B cell (primary cell): ENCODE data around the gene CCDC117. TPM values are rescaled to one million over a fixed set of nuclear protein-coding genes. Genes with fewer than 3 reads are reported as not detected.

ENCODE experiments used
- ATAC-seq: fragments of 200-7000 bp; cut with Tn5 transposase; one replicate; pipeline ENCODE4 v1.10.0; 2021; ENCODE audit warnings: low read depth, mild to moderate bottlenecking, moderate number of reproducible peaks, moderate library complexity
- CTCF ChIA-PET: fragments of 350-600 bp; sonication (Branson Sonifier 250); formaldehyde crosslinking; loops from one replicate; lab custom pipeline; 2021; ENCODE audit warnings: antibody characterized with exemption, inconsistent platforms; lab: Charles Lee
- POLR2A ChIA-PET: fragments of 350-600 bp; sonication (Branson Sonifier 250); formaldehyde crosslinking; loops from one replicate; lab custom pipeline; 2021; ENCODE audit warnings: antibody characterized with exemption; lab: Charles Lee
- DNase-seq: peaks from one replicate; pipeline ENCODE4 v3.0.0; 2013
- H2AFZ ChIP-seq: 2 replicates; pipeline ENCODE4 v1.6.1; 2012; ENCODE audit warnings: mild to moderate bottlenecking, low read depth, low read length; ENCODE audit not compliant: insufficient read depth, poor library complexity, severe bottlenecking
- H3K27ac ChIP-seq, 2 donors: 1 replicate in 1 of 2; 2 replicates in 1 of 2; pipeline ENCODE4 v1.5.1; 2012 to 2013; ENCODE audit warnings: low read length in 2 of 2, mild to moderate bottlenecking in 2 of 2, moderate library complexity in 1 of 2
- H3K27me3 ChIP-seq, 4 experiments: fragments of 200-600 bp in 1 of 4; sonication (generic) in 1 of 4; replicated peaks in 1 of 4; 1 replicate in 2 of 4; 2 replicates in 2 of 4; pipeline versions ENCODE4 v1.6.1 to v1.7.0; 2013 to 2016; ENCODE audit warnings: low read length in 3 of 4, mild to moderate bottlenecking in 2 of 4, mixed read lengths in 1 of 4, moderate library complexity in 1 of 4; ENCODE audit not compliant: insufficient read depth in 4 of 4, control insufficient read depth in 3 of 4; ENCODE audit errors: control extremely low read depth in 1 of 4
- H3K36me3 ChIP-seq, 2 experiments: replicated peaks in 1 of 2; 1 replicate in 1 of 2; 2 replicates in 1 of 2; pipeline versions ENCODE4 v1.6.1 to v1.7.1; 2013; ENCODE audit warnings: low read length in 1 of 2; ENCODE audit not compliant: insufficient read depth in 2 of 2, control insufficient read depth in 1 of 2; ENCODE audit errors: control extremely low read depth in 1 of 2, extremely low read depth in 1 of 2
- H3K4me1 ChIP-seq, 2 donors: fragments of 200-600 bp in 1 of 2; sonication (generic) in 1 of 2; 1 replicate in 1 of 2; 2 replicates in 1 of 2; pipeline versions ENCODE4 v1.5.1 to v1.6.1; 2013 to 2017; ENCODE audit warnings: low read length in 2 of 2; ENCODE audit not compliant: control insufficient read depth in 2 of 2, insufficient read depth in 2 of 2
- H3K4me2 ChIP-seq: replicated peaks from 2 replicates; pipeline ENCODE3; 2012; ENCODE audit warnings: mild to moderate bottlenecking, low read depth, low read length; ENCODE audit not compliant: poor library complexity, severe bottlenecking
- H3K4me3 ChIP-seq, 5 experiments: fragments of 200-600 bp in 1 of 5; sonication (generic) in 1 of 5; 1 replicate in 3 of 5; 2 replicates in 2 of 5; pipeline versions ENCODE4 v1.5.1 to v1.7.0; 2011 to 2016; ENCODE audit warnings: low read length in 4 of 5, mild to moderate bottlenecking in 4 of 5, low read depth in 2 of 5, control low read depth in 1 of 5, moderate library complexity in 1 of 5; ENCODE audit not compliant: insufficient read depth in 1 of 5; ENCODE audit errors: control extremely low read depth in 1 of 5, extremely low read depth in 1 of 5
- H3K79me2 ChIP-seq: fragments of 200-600 bp; sonication (generic); one replicate; pipeline ENCODE4 v1.6.0; 2016; ENCODE audit warnings: low read length; ENCODE audit not compliant: control insufficient read depth, insufficient read depth
- H3K9ac ChIP-seq: fragments of 200-600 bp; sonication (generic); 2 replicates; pipeline ENCODE4 v1.6.1; 2017; ENCODE audit warnings: mild to moderate bottlenecking, low read length, moderate library complexity
- H3K9me3 ChIP-seq, 3 donors: one replicate each; pipeline versions ENCODE4 v1.6.1 to v1.7.1; 2013; ENCODE audit warnings: low read length in 2 of 3; ENCODE audit not compliant: control insufficient read depth in 2 of 3, insufficient read depth in 1 of 3; ENCODE audit errors: control extremely low read depth in 1 of 3
- H4K20me1 ChIP-seq: 2 replicates; pipeline ENCODE4 v1.6.0; 2012; ENCODE audit warnings: mild to moderate bottlenecking, low read length; ENCODE audit not compliant: insufficient read depth, control insufficient read depth, poor library complexity, severe bottlenecking
- H3K27ac Mint-ChIP-seq: one replicate; pipeline ENCODE4 v1.8.0; 2021; ENCODE audit warnings: mixed read lengths
- H3K27me3 Mint-ChIP-seq: one replicate; pipeline ENCODE4 v1.8.0; 2021; ENCODE audit warnings: mixed read lengths
- H3K4me1 Mint-ChIP-seq: one replicate; pipeline ENCODE4 v1.8.0; 2021; ENCODE audit warnings: mixed read lengths
- H3K4me3 Mint-ChIP-seq: one replicate; pipeline ENCODE4 v1.8.0; 2021; ENCODE audit warnings: mixed read lengths
- H3K9me3 Mint-ChIP-seq: one replicate; pipeline ENCODE4 v1.8.0; 2022; ENCODE audit warnings: mixed read lengths; ENCODE audit not compliant: insufficient read depth
- CTCF ChIP-seq: fragments of 200-600 bp; IDR thresholded peaks from one replicate; pipeline ENCODE4 v1.8.0; 2022; ENCODE audit warnings: antibody characterized with exemption, mild to moderate bottlenecking
- EZH2 ChIP-seq: IDR thresholded peaks from 2 replicates; pipeline ENCODE4 v1.6.1; 2012; ENCODE audit warnings: borderline replicate concordance, low read depth, mild to moderate bottlenecking, moderate library complexity, low read length; ENCODE audit not compliant: insufficient read depth, poor library complexity, severe bottlenecking
- WGBS: methylation state at CpG from one replicate; pipeline ENCODE4 v1.1.5; 2013; ENCODE audit warnings: missing lambda C conversion rate; ENCODE audit not compliant: insufficient coverage; 5-methylcytosine and 5-hydroxymethylcytosine counted together
- intact Hi-C: fragments of 100-400 bp; cut with micrococcal nuclease; formaldehyde crosslinking; loops from one replicate; pipeline ENCODE4 v1.10.0; 2022
- polyA plus RNA-seq: library from polyadenylated mRNA; depleted of rRNA; stranded (reverse); fragments of >200 nt; gene quantifications from 2 replicates; pipeline ENCODE4 v1.2.3, GENCODE V29; 2012
- total RNA-seq, 2 donors: library from RNA; stranded (reverse); fragments of 120-200 nt in 1 of 2; gene quantifications; 1 replicate in 1 of 2; 2 replicates in 1 of 2; pipeline versions ENCODE4 v1.2.3 to v1.2.4, GENCODE V29; 2013 to 2022

CCDC117 gene
- total and polyA plus RNA-seq, 2 donors (not counting 1 experiment from before 2014, with no cell fraction given), result 7.7 to 25.6 TPM

DNA sequence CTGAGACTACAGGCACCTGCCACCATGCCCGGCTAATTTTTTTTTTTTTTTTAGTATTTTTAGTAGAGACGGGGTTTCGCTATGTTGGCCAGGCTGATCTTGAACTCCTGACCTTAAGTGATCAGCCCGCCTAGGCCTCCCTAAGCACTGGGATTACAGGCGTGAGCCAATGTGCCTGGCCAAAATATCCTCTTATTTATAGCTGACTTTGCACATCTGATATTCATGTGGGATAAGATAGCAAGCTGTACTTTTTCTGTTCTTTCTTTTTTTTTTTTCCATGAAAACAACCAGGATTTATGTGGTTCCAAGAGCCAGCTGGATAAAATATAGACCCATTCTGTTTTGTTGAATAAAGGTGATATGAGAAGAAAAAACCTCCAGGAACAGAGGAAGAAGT lies 40.0 kb downstream of the CCDC117 start:
- intact Hi-C loops, result no loop called here
- ChIA-PET POLR2A (no interaction called here), CTCF (interaction anchor here (1.1 to 7.5 kb wide), 5 partner anchors 12 to 246 kb away, joined by 3 to 39 read pairs (median 4); partner anchors contain the start of gene XBP1)
- no peaks in the 10 kb centered on the region for H3K27me3 Mint-ChIP-seq
- no CpG with 5 or more reads among the region's 5 CpGs for WGBS
- H3K4me3 ChIP-seq, result no peak overlapping the region
- no peak for DNase-seq
- H2AFZ ChIP-seq, result no peak overlapping the region
- H3K4me2 ChIP-seq, result no peak overlapping the region
- no peak overlapping the region for H3K27ac Mint-ChIP-seq
- no peaks in the 10 kb centered on the region for H3K36me3 ChIP-seq
- H3K27ac ChIP-seq, result no peak overlapping the region
- no peak for ATAC-seq
- H3K4me1 ChIP-seq, result peaks cover 24 to 27% of the 10 kb centered on the region in 2 donors
- H3K4me1 Mint-ChIP-seq, result peaks cover 30% of the 10 kb centered on the region
- H3K4me3 Mint-ChIP-seq, result no peak overlapping the region
- H4K20me1 ChIP-seq, result no peaks in the 10 kb centered on the region
- H3K9me3 ChIP-seq, result no peaks in the 10 kb centered on the region
- no peaks in the 10 kb centered on the region for H3K9me3 Mint-ChIP-seq
- TF ChIP-seq EZH2 (no peak), CTCF (no peak)
- H3K27me3 ChIP-seq, result no peaks in the 10 kb centered on the region
- no peaks in the 10 kb centered on the region for H3K79me2 ChIP-seq
- no peak overlapping the region for H3K9ac ChIP-seq

GRCh38 chr22:28813772-28814518 lies 41.5 kb downstream of the CCDC117 start:
- Mint-ChIP-seq H3K9me3 (no peaks in the 10 kb centered on the region), H3K27ac (no peak overlapping the region), H3K4me1 (peaks cover 43% of the 10 kb centered on the region), H3K27me3 (no peaks in the 10 kb centered on the region), H3K4me3 (no peak overlapping the region)
- peaks cover 30 to 37% of the 10 kb centered on the region in 2 donors for H3K4me1 ChIP-seq
- H3K79me2 ChIP-seq, result no peaks in the 10 kb centered on the region
- no peaks in the 10 kb centered on the region for H4K20me1 ChIP-seq
- H3K9ac ChIP-seq, result no peak overlapping the region
- H3K4me2 ChIP-seq, result no peak overlapping the region
- no peak overlapping the region for H2AFZ ChIP-seq
- H3K27me3 ChIP-seq, result no peaks in the 10 kb centered on the region
- no peak overlapping the region for H3K27ac ChIP-seq
- CTCF ChIA-PET, result interaction anchor here (1.0 to 7.5 kb wide), 3 partner anchors 12 to 432 kb away, joined by 3 to 39 read pairs (median 4); no protein-coding TSS in a partner anchor
- H3K9me3 ChIP-seq, result no peaks in the 10 kb centered on the region
- H3K36me3 ChIP-seq, result no peaks in the 10 kb centered on the region
- no peak for DNase-seq
- no peak for ATAC-seq
- 100% methylated on average over 1 of the region's 2 CpGs for WGBS
- intact Hi-C loops, result no loop called here
- POLR2A ChIA-PET, result no interaction called here
- TF ChIP-seq EZH2, result no peak
- no peak for TF ChIP-seq CTCF
- no peak overlapping the region for H3K4me3 ChIP-seq
